ENCODE measurements around the gene IL11RA.
A peak's percentile ranks its signal among the peaks of the same experiment; 100 is the strongest.

IL11RA gene

GRCh38 chr9:34615132-34615531 lies 36.9 kb upstream of the IL11RA start:
- no peak overlapping the region for H3K4me3 ChIP-seq (ENCODE audit: insufficient read depth, low read depth, low read length)
- H3K27ac ChIP-seq (ENCODE audit: insufficient read depth, low read depth, low read length, poor library complexity, severe bottlenecking) = no peak overlapping the region
- H3K27me3 ChIP-seq (ENCODE audit: control insufficient read depth, insufficient read depth, low read length, poor library complexity, severe bottlenecking) = peaks cover 5% of the 10 kb centered on the region
- peaks cover 15% of the 10 kb centered on the region for H3K4me1 ChIP-seq (ENCODE audit: control insufficient read depth, insufficient read depth, low read length)
- no peaks in the 10 kb centered on the region for H3K9me3 ChIP-seq (ENCODE audit: control insufficient read depth, low read length)
- 67 to 71% methylated on average over 2 of the region's 2 CpGs for WGBS, 2 experiments
- H3K36me3 ChIP-seq (ENCODE audit: control insufficient read depth, insufficient read depth, low read length) = peaks cover 7% of the 10 kb centered on the region

GRCh38 chr9:34620061-34620994 lies 31.7 kb upstream of the IL11RA start, which contains the start of gene DCTN3:
TSS of gene DCTN3 (minus strand) at chr9:34620495. CDS start at chr9:34620464, 31 bp downstream.
- Histone ChIP-seq H3K27ac (ENCODE audit: insufficient read depth, low read depth, low read length, poor library complexity, severe bottlenecking) (no peak within 1 kb of the TSS), H3K36me3 (ENCODE audit: control insufficient read depth, insufficient read depth, low read length) (peaks cover 7% of the 10 kb centered on the region), H3K27me3 (ENCODE audit: control insufficient read depth, insufficient read depth, low read length, poor library complexity, severe bottlenecking) (peaks cover 32% of the 10 kb centered on the region), H3K9me3 (ENCODE audit: control insufficient read depth, low read length) (no peaks in the 10 kb centered on the region), H3K4me3 (ENCODE audit: insufficient read depth, low read depth, low read length) (peak within 1 kb of the TSS; percentile 73), H3K4me1 (ENCODE audit: control insufficient read depth, insufficient read depth, low read length) (peaks cover 16% of the 10 kb centered on the region)
- WGBS, 2 experiments = 8% methylated on average over 43 of the region's 43 CpGs

- Histone ChIP-seq H3K27me3 (ENCODE audit: control insufficient read depth, insufficient read depth, low read length, poor library complexity, severe bottlenecking) (peaks cover 64% of the 10 kb centered on the region), H3K4me3 (ENCODE audit: insufficient read depth, low read depth, low read length) (no peak overlapping the region), H3K4me1 (ENCODE audit: control insufficient read depth, insufficient read depth, low read length) (peaks cover 28% of the 10 kb centered on the region), H3K9me3 (ENCODE audit: control insufficient read depth, low read length) (no peaks in the 10 kb centered on the region), H3K36me3 (ENCODE audit: control insufficient read depth, insufficient read depth, low read length) (no peaks in the 10 kb centered on the region), H3K27ac (ENCODE audit: insufficient read depth, low read depth, low read length, poor library complexity, severe bottlenecking) (no peak overlapping the region)
- WGBS, 2 experiments = 86 to 89% methylated on average over 63 of the region's 63 CpGs
Observed at GRCh38 chr9:34623374-34624235, 28.4 kb upstream of the IL11RA start.

- Histone ChIP-seq H3K4me1 (ENCODE audit: control insufficient read depth, insufficient read depth, low read length) (peaks cover 23% of the 10 kb centered on the region), H3K27ac (ENCODE audit: insufficient read depth, low read depth, low read length, poor library complexity, severe bottlenecking) (peak overlapping the region; percentile 76), H3K9me3 (ENCODE audit: control insufficient read depth, low read length) (no peaks in the 10 kb centered on the region), H3K27me3 (ENCODE audit: control insufficient read depth, insufficient read depth, low read length, poor library complexity, severe bottlenecking) (peaks cover 74% of the 10 kb centered on the region), H3K36me3 (ENCODE audit: control insufficient read depth, insufficient read depth, low read length) (no peaks in the 10 kb centered on the region), H3K4me3 (ENCODE audit: insufficient read depth, low read depth, low read length) (no peak overlapping the region)
- WGBS, 2 experiments = 21 to 22% methylated on average over 39 of the region's 39 CpGs
Observed at GRCh38 chr9:34624475-34625185, 27.4 kb upstream of the IL11RA start.

GRCh38 chr9:34625186-34625486 lies 26.8 kb upstream of the IL11RA start:
- Histone ChIP-seq H3K9me3 (ENCODE audit: control insufficient read depth, low read length) (no peaks in the 10 kb centered on the region), H3K4me3 (ENCODE audit: insufficient read depth, low read depth, low read length) (no peak overlapping the region), H3K36me3 (ENCODE audit: control insufficient read depth, insufficient read depth, low read length) (no peaks in the 10 kb centered on the region), H3K27me3 (ENCODE audit: control insufficient read depth, insufficient read depth, low read length, poor library complexity, severe bottlenecking) (peaks cover 79% of the 10 kb centered on the region), H3K4me1 (ENCODE audit: control insufficient read depth, insufficient read depth, low read length) (peaks cover 22% of the 10 kb centered on the region), H3K27ac (ENCODE audit: insufficient read depth, low read depth, low read length, poor library complexity, severe bottlenecking) (no peak overlapping the region)
- WGBS, 2 experiments = 52 to 58% methylated on average over 3 of the region's 3 CpGs

- Histone ChIP-seq H3K36me3 (ENCODE audit: control insufficient read depth, insufficient read depth, low read length) (no peaks in the 10 kb centered on the region), H3K4me1 (ENCODE audit: control insufficient read depth, insufficient read depth, low read length) (peaks cover 22% of the 10 kb centered on the region), H3K27me3 (ENCODE audit: control insufficient read depth, insufficient read depth, low read length, poor library complexity, severe bottlenecking) (peaks cover 86% of the 10 kb centered on the region), H3K4me3 (ENCODE audit: insufficient read depth, low read depth, low read length) (peak overlapping the region; percentile 18), H3K9me3 (ENCODE audit: control insufficient read depth, low read length) (no peaks in the 10 kb centered on the region), H3K27ac (ENCODE audit: insufficient read depth, low read depth, low read length, poor library complexity, severe bottlenecking) (no peak overlapping the region)
- 62 to 65% methylated on average over 20 of the region's 20 CpGs for WGBS, 2 experiments
Observed at GRCh38 chr9:34627716-34628655, 24.0 kb upstream of the IL11RA start.

- H3K36me3 ChIP-seq (ENCODE audit: control insufficient read depth, insufficient read depth, low read length) = no peaks in the 10 kb centered on the region
- 2 to 3% methylated on average over 69 of the region's 69 CpGs for WGBS, 2 experiments
- H3K9me3 ChIP-seq (ENCODE audit: control insufficient read depth, low read length) = no peaks in the 10 kb centered on the region
- H3K27ac ChIP-seq (ENCODE audit: insufficient read depth, low read depth, low read length, poor library complexity, severe bottlenecking) = no peak within 1 kb of the TSS
- peaks cover 78% of the 10 kb centered on the region for H3K27me3 ChIP-seq (ENCODE audit: control insufficient read depth, insufficient read depth, low read length, poor library complexity, severe bottlenecking)
- H3K4me1 ChIP-seq (ENCODE audit: control insufficient read depth, insufficient read depth, low read length) = peaks cover 25% of the 10 kb centered on the region
- peak within 1 kb of the TSS; percentile 18 for H3K4me3 ChIP-seq (ENCODE audit: insufficient read depth, low read depth, low read length)
Observed at GRCh38 chr9:34628656-34629490, 23.1 kb upstream of the IL11RA start, which contains the start of gene ARID3C. TSS of gene ARID3C (minus strand) at chr9:34629066. CDS start at chr9:34628014, 1,052 bp downstream.

GRCh38 chr9:34629491-34629808 lies 22.5 kb upstream of the IL11RA start:
- H3K4me3 ChIP-seq (ENCODE audit: insufficient read depth, low read depth, low read length) = no peak overlapping the region
- no peak overlapping the region for H3K27ac ChIP-seq (ENCODE audit: insufficient read depth, low read depth, low read length, poor library complexity, severe bottlenecking)
- WGBS, 2 experiments = 42 to 44% methylated on average over 5 of the region's 5 CpGs
- peaks cover 72% of the 10 kb centered on the region for H3K27me3 ChIP-seq (ENCODE audit: control insufficient read depth, insufficient read depth, low read length, poor library complexity, severe bottlenecking)
- H3K9me3 ChIP-seq (ENCODE audit: control insufficient read depth, low read length) = no peaks in the 10 kb centered on the region
- H3K4me1 ChIP-seq (ENCODE audit: control insufficient read depth, insufficient read depth, low read length) = peaks cover 23% of the 10 kb centered on the region
- no peaks in the 10 kb centered on the region for H3K36me3 ChIP-seq (ENCODE audit: control insufficient read depth, insufficient read depth, low read length)
